ENCODE results near the gene OR9Q2.
"Not testable (repeated sequence)": the region's sequence is repeated elsewhere in the genome, so short reads cannot be mapped to it uniquely, and the experiment has no call there.

The OR9Q2 gene

GRCh38 chr11:58188770-58189169, at the start of gene OR9Q2:
Gene OR9Q2 (plus strand): TSS chr11:58189070. CDS start chr11:58190491, 1,421 bp downstream.
- DNase-seq, result no peak

DNA sequence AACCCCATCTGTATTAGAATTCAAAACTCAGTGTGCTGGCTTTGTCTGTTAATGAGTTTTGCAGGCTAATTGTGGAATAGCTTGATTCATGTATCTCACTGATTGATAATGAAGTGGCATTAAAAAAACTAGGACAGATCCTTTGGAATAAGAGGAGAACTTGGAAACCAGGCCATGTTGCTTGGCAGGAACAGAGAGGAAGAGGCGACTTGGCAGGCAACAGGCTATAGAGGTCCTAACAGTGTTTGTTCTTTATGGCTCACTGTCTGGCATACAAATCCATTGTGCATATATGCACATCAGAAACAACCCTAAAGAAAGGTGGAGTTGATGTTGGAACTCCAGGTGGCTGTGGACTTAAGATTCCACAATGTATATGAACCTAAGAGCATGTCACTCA, 46.1 kb upstream of the OR9Q2 start:
- no peak for DNase-seq

DNA sequence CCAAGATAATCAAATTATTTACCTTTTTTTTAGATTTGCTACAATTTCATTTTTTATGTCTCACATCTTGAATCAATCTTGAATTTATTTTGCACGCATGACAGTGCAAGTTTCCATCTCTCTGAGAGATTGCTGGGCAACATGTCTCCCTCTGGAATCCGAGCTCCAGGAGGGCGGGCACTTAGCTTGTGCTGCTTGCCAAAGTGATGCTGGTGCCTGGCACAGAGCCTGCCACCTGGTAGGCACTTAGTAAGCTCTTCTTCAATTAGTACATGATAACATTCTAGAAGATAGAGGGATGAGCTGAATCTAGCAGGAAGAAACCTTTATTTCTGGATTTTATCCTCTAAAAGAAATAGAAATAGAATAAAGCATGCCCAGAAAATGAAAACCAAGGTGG, 36.1 kb upstream of the OR9Q2 start:
- DNase-seq, result no peak

GRCh38 chr11:58164389-58164788, 24.5 kb upstream of the OR9Q2 start:
- DNase-seq, result no peak

DNA sequence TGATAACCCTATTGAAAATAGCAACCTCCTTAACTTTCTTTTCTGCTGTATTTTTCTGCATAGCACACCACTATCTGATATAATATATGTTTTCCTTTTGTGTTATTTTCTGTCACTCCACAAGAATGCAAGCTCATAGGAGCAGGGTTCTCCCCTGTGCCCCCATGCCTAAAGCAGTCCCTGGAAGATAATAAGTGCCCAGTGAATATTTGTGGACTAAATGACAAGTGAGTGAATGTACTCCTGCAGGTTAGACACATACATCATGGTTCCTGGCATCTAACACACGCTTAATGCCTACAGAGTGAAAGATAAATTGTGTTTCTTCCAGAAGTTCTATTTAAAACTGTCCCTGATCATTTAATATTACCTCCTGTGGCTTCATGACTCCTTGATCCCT, 23.9 kb upstream of the OR9Q2 start:
- no peak for DNase-seq

DNA sequence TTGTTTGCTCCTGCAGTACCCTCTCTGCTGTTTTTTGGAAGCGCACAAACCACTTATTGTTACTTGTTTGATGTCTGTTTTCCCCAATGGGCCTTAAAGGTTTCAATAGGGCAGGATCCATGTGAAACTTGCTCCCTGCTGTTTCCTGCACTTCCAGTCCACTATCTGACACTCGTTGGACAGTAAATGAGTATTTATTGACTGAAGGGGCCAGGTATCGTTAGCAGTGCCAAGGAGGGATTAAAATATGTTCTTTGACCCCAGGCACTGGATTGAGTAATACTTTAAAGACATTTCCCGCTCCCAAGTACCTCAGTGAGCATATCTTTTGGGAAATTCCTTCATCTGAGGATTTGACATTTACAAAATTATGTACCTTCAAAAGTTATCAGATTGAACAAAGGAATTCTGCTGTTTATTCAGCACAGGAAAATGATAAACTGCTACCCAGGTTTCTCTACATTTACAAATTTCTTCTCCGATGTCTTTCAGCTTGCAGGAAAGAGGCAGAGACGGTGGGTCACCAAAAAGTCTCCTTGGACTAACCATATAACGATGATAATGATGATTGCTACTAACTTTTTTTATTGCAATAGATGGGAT, 23.3 kb upstream of the OR9Q2 start:
- no peak for DNase-seq

- no peak for DNase-seq
These were observed 11.3 kb upstream of the OR9Q2 start for GRCh38 chr11:58177409-58178054.

GRCh38 chr11:58178444-58178843, 10.4 kb upstream of the OR9Q2 start:
- no peak for DNase-seq

- no peak for DNase-seq
These were observed 9.2 kb upstream of the OR9Q2 start for GRCh38 chr11:58179648-58180047.

- DNase-seq, result no peak
These were observed 1.9 kb upstream of the OR9Q2 start for GRCh38 chr11:58186938-58187337.

DNA sequence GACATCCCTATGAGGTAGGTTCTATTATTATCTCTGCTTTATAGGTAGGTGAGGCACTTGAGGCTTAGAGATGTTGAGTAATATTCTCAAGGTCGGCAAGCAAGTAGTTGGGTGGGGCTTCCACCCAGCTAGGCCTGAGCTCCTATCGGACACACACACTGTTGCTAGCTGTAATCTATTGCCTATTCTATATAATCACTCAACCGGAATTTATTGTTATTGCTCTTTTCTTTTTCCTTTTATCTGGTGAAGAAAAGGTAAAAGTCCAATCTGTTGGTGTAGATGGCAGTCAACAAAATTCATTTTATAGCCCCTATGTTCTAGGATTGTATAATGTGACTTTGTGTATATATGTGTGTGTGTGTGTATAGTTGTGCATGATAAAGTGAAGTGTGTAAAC, 3.4 kb downstream of the OR9Q2 start:
- no peak for DNase-seq

DNA sequence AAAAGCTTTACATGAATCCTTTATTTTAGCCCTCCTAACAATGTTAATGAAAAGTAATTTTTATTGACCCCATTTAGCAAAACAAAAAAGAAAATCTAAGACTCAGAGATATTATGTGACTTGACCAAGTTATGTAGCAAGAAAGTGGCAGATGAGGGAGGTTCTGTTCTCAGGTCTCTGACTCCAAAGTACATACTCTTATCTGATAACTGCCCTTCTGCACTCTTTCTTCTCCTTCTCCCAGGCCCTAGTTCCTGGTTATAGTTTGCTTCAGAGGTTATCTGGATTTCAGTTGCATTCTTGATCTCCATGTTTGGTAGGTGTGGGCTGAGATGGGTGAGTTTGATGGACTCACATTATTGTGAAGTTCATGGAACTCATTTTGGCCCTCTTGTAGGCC, 4.5 kb downstream of the OR9Q2 start:
- DNase-seq, result no peak

GRCh38 chr11:58195939-58196338, 7.1 kb downstream of the OR9Q2 start:
- no peak for DNase-seq

DNA sequence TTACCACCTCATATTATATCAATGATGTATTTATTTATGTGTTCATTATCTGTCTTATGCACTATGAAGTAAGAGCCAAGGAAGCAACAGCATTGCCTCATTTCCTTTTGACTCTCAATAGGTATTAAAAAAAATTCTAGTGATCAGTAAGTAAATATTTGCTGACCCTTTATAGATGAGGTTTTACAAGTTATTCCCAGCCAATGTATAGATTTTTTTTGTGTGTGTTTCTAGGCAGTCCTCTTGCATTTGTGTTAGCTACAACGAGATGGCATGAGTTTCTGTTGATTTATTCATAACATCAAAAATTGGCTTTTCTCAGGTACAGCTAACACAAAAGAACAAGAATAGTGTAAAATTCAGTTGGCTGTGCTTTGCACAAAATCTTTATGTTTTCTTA, 10.4 kb downstream of the OR9Q2 start:
- DNase-seq, result no peak

GRCh38 chr11:58204042-58204441, 15.2 kb downstream of the OR9Q2 start, which contains the start of gene OR1S2:
Gene OR1S2 (minus strand): TSS chr11:58204142. CDS start chr11:58204142, 0 bp downstream.
- DNase-seq, result no peak

GRCh38 chr11:58212420-58212819, 23.6 kb downstream of the OR9Q2 start, which contains the start of gene OR1S1:
Gene OR1S1 (plus strand): TSS chr11:58212720.
- not testable (repeated sequence) for DNase-seq

- DNase-seq, result no peak
These were observed 27.6 kb downstream of the OR9Q2 start for GRCh38 chr11:58216476-58216875.

DNA sequence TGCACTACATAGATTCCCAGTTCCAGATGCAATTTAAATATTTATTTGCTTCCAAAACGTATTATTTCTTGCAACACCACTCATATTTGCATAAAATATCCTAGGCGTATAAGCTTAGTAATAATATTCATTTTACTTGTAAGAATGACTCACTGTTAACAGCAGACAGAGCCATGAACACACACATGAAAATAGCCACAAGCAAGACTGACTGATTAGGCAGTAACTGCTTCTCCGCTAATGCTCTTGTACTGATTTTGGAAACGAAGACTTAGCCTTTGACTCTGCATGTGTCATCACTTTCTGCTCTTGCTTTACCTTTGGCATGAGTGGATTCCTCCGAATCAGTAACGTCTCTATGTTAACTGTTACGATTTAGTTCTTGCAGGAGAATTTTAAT, 33.9 kb downstream of the OR9Q2 start:
- DNase-seq, result no peak

DNA sequence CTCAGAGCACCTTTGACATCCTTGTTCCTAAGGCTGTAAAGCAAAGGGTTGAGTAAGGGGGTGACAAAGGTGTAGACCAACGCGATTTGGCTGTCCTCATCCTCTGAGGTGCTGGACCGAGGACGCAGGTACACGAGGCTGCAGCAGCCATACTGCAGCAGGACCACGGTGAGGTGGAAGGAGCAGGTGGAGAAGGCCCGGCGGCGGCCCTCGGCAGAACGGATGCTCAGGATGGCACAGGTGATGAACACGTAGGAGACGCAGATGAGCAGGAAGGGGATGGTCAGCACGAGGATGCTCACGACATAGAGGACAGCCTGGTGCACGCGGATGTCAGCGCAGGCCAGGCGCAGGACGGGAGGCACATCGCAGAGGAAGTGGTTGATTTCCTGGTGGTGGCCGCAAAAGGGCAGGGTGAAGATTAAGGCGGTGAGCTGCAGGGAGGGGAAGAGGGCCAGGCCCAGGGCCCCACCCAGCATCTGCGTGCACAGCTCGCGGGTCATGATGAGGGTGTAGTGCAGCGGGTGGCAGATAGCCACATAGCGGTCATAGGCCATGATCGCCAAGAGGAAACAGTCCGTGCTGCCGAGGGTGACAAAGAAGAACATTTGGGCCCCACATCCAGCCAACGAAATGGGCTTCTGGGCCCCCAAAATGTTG, 39.2 kb downstream of the OR9Q2 start:
- no peak for DNase-seq

Measured in NK-92 treated with Interleukin-12 subunit alpha and Interleukin-12 subunit beta, amount 100 ng/mL, for 24 hours (cell line).